ENCODE measurements around the gene DACT2. TPM values are rescaled to one million over a fixed set of nuclear protein-coding genes. Genes with fewer than 3 reads are reported as not detected.
A peak's percentile ranks its signal among the peaks of the same experiment; 100 is the strongest.

The DACT2 gene
- total RNA-seq, 3 donors from 2014 or later (not counting 1 experiment from before 2014, with no cell fraction given): not detected

DNA sequence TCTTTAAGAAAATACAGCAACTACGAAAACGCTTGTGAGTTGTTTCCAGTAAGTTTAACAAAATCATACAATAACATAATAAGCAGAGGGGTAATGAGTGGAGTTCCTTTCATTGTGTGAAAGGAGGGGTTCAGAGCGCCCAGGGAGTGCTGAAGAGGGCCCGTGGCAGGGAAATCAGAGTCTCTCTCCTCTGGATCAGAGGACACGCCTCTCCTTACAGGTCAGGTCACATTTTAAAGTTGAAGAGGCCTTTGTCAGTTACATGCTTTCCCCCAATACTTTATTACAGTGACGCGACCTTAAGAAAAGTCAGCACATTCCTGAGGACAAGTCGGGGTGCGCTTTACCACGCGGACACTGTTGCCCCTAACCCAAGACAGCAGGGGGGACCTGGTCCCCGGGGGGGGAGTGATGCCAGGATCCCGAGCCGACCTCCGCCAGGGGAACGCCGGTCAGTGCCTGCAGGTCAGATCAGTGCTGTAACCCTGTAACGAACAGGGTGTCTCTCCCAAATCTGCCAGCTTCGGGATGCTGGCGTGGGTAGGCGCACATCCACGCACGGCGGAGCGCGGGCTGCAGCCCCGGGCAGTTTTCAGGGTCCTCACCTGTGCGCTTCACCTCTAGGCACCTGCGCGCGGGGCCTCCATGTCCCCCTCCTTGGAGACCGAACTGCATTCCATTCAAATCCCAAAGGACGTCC lies 848 bp downstream of the DACT2 start:
- H3K4me1 ChIP-seq (ENCODE audit: control insufficient read depth, insufficient read depth, low read length): no peaks in the 10 kb centered on the region
- no peaks in the 10 kb centered on the region for H3K9me3 ChIP-seq (ENCODE audit: control insufficient read depth, insufficient read depth, low read length)
- TF ChIP-seq, protein P1, sequence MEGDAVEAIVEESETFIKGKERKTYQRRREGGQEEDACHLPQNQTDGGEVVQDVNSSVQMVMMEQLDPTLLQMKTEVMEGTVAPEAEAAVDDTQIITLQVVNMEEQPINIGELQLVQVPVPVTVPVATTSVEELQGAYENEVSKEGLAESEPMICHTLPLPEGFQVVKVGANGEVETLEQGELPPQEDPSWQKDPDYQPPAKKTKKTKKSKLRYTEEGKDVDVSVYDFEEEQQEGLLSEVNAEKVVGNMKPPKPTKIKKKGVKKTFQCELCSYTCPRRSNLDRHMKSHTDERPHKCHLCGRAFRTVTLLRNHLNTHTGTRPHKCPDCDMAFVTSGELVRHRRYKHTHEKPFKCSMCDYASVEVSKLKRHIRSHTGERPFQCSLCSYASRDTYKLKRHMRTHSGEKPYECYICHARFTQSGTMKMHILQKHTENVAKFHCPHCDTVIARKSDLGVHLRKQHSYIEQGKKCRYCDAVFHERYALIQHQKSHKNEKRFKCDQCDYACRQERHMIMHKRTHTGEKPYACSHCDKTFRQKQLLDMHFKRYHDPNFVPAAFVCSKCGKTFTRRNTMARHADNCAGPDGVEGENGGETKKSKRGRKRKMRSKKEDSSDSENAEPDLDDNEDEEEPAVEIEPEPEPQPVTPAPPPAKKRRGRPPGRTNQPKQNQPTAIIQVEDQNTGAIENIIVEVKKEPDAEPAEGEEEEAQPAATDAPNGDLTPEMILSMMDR (IDR thresholded peaks at IDR 0.05): no peak
- no peaks in the 10 kb centered on the region for H3K27me3 ChIP-seq (ENCODE audit: control insufficient read depth, insufficient read depth, low read length)
- H3K36me3 Mint-ChIP-seq: no peaks in the 10 kb centered on the region
- peaks cover 30 to 39% of the 10 kb centered on the region in 2 donors for H3K27me3 Mint-ChIP-seq (ENCODE audit: low read depth in 2 of 2)
- H3K36me3 ChIP-seq (ENCODE audit: control insufficient read depth, insufficient read depth, low read length): no peaks in the 10 kb centered on the region
- no peak overlapping the region for H3K4me3 Mint-ChIP-seq
- H3K9me3 Mint-ChIP-seq: no peaks in the 10 kb centered on the region
- intact Hi-C loops (cut with micrococcal nuclease): no loop called here
- no peak overlapping the region for H3K27ac Mint-ChIP-seq
- H3K4me1 Mint-ChIP-seq: no peaks in the 10 kb centered on the region
- H3K27ac ChIP-seq (ENCODE audit: low read length): no peak overlapping the region
- ATAC-seq: no peak
- DNase-seq: no peak
- no peak overlapping the region for H3K4me3 ChIP-seq (ENCODE audit: low read length)
- 18% methylated on average over 31 of the region's 33 CpGs for WGBS (ENCODE audit: insufficient coverage)

GRCh38 chr6:168318090-168318489 lies 1.5 kb downstream of the DACT2 start:
- TF ChIP-seq, protein P1 (IDR thresholded peaks at IDR 0.05): no peak
- no peak overlapping the region for H3K27ac ChIP-seq (ENCODE audit: low read length)
- ATAC-seq: no peak
- H3K9me3 Mint-ChIP-seq: no peaks in the 10 kb centered on the region
- no peaks in the 10 kb centered on the region for H3K27me3 ChIP-seq (ENCODE audit: control insufficient read depth, insufficient read depth, low read length)
- H3K27me3 Mint-ChIP-seq (ENCODE audit: low read depth in 2 of 2): peaks cover 28 to 38% of the 10 kb centered on the region in 2 donors
- no peak overlapping the region for H3K27ac Mint-ChIP-seq
- no peaks in the 10 kb centered on the region for H3K36me3 ChIP-seq (ENCODE audit: control insufficient read depth, insufficient read depth, low read length)
- intact Hi-C loops (cut with micrococcal nuclease): no loop called here
- no peak for DNase-seq
- H3K9me3 ChIP-seq (ENCODE audit: control insufficient read depth, insufficient read depth, low read length): no peaks in the 10 kb centered on the region
- no peak overlapping the region for H3K4me3 ChIP-seq (ENCODE audit: low read length)
- H3K4me3 Mint-ChIP-seq: no peak overlapping the region
- no peaks in the 10 kb centered on the region for H3K4me1 ChIP-seq (ENCODE audit: control insufficient read depth, insufficient read depth, low read length)
- 62% methylated on average over 12 of the region's 12 CpGs for WGBS (ENCODE audit: insufficient coverage)
- H3K4me1 Mint-ChIP-seq: no peaks in the 10 kb centered on the region
- H3K36me3 Mint-ChIP-seq: no peaks in the 10 kb centered on the region

DNA sequence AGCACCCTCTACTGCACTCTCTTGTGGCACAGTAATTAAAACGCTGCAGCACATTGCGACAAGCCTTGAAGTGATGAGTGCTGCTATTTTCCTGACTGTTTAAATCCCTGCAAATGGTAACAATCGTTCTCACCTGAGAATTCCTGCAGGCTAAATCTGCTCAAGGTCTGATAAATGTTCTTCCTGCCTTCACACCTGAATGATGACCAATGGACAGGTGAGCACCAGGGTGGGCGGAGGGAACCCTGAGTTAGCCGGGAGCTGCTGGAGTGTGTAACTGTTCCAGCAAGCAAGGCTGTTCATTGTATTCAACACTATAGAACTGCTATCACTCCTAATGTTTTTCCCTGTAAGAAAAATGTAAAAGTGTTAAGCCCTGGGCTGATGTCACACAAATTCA lies 4.0 kb downstream of the DACT2 start:
- Histone ChIP-seq H3K27ac (ENCODE audit: low read length) (no peak overlapping the region), H3K27me3 (ENCODE audit: control insufficient read depth, insufficient read depth, low read length) (no peaks in the 10 kb centered on the region), H3K9me3 (ENCODE audit: control insufficient read depth, insufficient read depth, low read length) (no peaks in the 10 kb centered on the region), H3K36me3 (ENCODE audit: control insufficient read depth, insufficient read depth, low read length) (no peaks in the 10 kb centered on the region), H3K4me1 (ENCODE audit: control insufficient read depth, insufficient read depth, low read length) (no peaks in the 10 kb centered on the region), H3K4me3 (ENCODE audit: low read length) (no peak overlapping the region)
- intact Hi-C loops (cut with micrococcal nuclease): no loop called here
- no peak overlapping the region for H3K27ac Mint-ChIP-seq
- no peaks in the 10 kb centered on the region for H3K4me1 Mint-ChIP-seq
- no peak overlapping the region for H3K4me3 Mint-ChIP-seq
- 76% methylated on average over 5 of the region's 5 CpGs for WGBS (ENCODE audit: insufficient coverage)
- H3K9me3 Mint-ChIP-seq: no peaks in the 10 kb centered on the region
- no peak for DNase-seq
- no peak for ATAC-seq
- H3K27me3 Mint-ChIP-seq (ENCODE audit: low read depth in 2 of 2): peaks cover 22 to 32% of the 10 kb centered on the region in 2 donors
- TF ChIP-seq, protein P1 (IDR thresholded peaks at IDR 0.05): no peak
- H3K36me3 Mint-ChIP-seq: no peaks in the 10 kb centered on the region

GRCh38 chr6:168314948-168315347 lies 4.6 kb downstream of the DACT2 start:
- TF ChIP-seq, protein P1 (IDR thresholded peaks at IDR 0.05): no peak
- Histone ChIP-seq H3K27me3 (ENCODE audit: control insufficient read depth, insufficient read depth, low read length) (no peaks in the 10 kb centered on the region), H3K4me1 (ENCODE audit: control insufficient read depth, insufficient read depth, low read length) (no peaks in the 10 kb centered on the region), H3K9me3 (ENCODE audit: control insufficient read depth, insufficient read depth, low read length) (no peaks in the 10 kb centered on the region), H3K4me3 (ENCODE audit: low read length) (no peak overlapping the region), H3K36me3 (ENCODE audit: control insufficient read depth, insufficient read depth, low read length) (no peaks in the 10 kb centered on the region), H3K27ac (ENCODE audit: low read length) (no peak overlapping the region)
- Mint-ChIP-seq H3K9me3 (no peaks in the 10 kb centered on the region), H3K4me3 (no peak overlapping the region), H3K27ac (no peak overlapping the region), H3K27me3 (ENCODE audit: low read depth in 2 of 2) (peaks cover 19 to 29% of the 10 kb centered on the region in 2 donors), H3K36me3 (no peaks in the 10 kb centered on the region), H3K4me1 (no peaks in the 10 kb centered on the region)
- 70% methylated on average over 10 of the region's 10 CpGs for WGBS (ENCODE audit: insufficient coverage)
- intact Hi-C loops (cut with micrococcal nuclease): no loop called here
- ATAC-seq: peak in 1 of 3 donors; percentile 12
- no peak for DNase-seq
